ENCODE data around the gene MYL10. TPM values are rescaled to one million over a fixed set of nuclear protein-coding genes. Genes with fewer than 3 reads are reported as not detected.

Gene MYL10
- total RNA-seq, 2 experiments from 2014 or later = not detected

Other genes starting within 250 kb of the MYL10 start
- gene CUX1, start 188.3 kb upstream of the MYL10 start, total RNA-seq = 10 to 100 TPM; 14.2 to 14.5 TPM

All from activated naive CD8-positive, alpha-beta T cell treated with anti-CD3 and anti-CD28 coated beads for 36 hours (primary cell).